HFFc6 (cell line): ENCODE measurements around the gene C1orf56. TPM values are rescaled to one million over a fixed set of nuclear protein-coding genes. Genes with fewer than 3 reads are reported as not detected.

ENCODE experiments used
- DNase-seq: peaks from one replicate; pipeline ENCODE4 v3.0.0-alpha.2; 2018
- H3K27ac Mint-ChIP-seq: 2 replicates; pipeline ENCODE4 v1.8.0; 2020; ENCODE audit warnings: mild to moderate bottlenecking, mixed read lengths
- H3K27me3 Mint-ChIP-seq: 2 replicates; pipeline ENCODE4 v1.8.0; 2021; ENCODE audit warnings: mild to moderate bottlenecking, moderate library complexity, mixed read lengths; ENCODE audit not compliant: insufficient read depth
- H3K36me3 Mint-ChIP-seq: 2 replicates; pipeline ENCODE4 v1.8.0; 2021; ENCODE audit warnings: low read depth, mixed read lengths
- H3K4me1 Mint-ChIP-seq: 2 replicates; pipeline ENCODE4 v1.8.0; 2020; ENCODE audit warnings: low read depth, mixed read lengths
- H3K4me3 Mint-ChIP-seq: 2 replicates; pipeline ENCODE4 v1.8.0; 2020; ENCODE audit warnings: mild to moderate bottlenecking, moderate library complexity, mixed read lengths
- H3K9me3 Mint-ChIP-seq: 2 replicates; pipeline ENCODE4 v1.8.0; 2020; ENCODE audit warnings: mild to moderate bottlenecking, mixed read lengths
- CTCF ChIP-seq: fragments of 200-600 bp; sonication (generic); IDR thresholded peaks from 2 replicates; pipeline ENCODE4 v1.5.0; 2021; ENCODE audit warnings: antibody characterized with exemption, mild to moderate bottlenecking
- total RNA-seq, 6 experiments: library from RNA; stranded (reverse); fragmentation: NEBNext Ultra II Directional; extraction: Animal tissue kit (Norgen Biotek cat#: 25700); gene quantifications; 2 replicates in 1 of 6; 3 replicates in 5 of 6; pipeline ENCODE4 v1.2.3, GENCODE V29; 2021

C1orf56 gene
- total RNA-seq, 6 experiments from 2014 or later, result 3.0 to 6.6 (median 4.6) TPM

- no peak for DNase-seq
- Mint-ChIP-seq H3K4me3 (no peak overlapping the region), H3K27ac (peak overlapping the region; percentile 96), H3K4me1 (peaks cover 36% of the 10 kb centered on the region), H3K36me3 (peaks cover 18% of the 10 kb centered on the region), H3K27me3 (peaks cover 4% of the 10 kb centered on the region), H3K9me3 (no peaks in the 10 kb centered on the region)
- no peak for TF ChIP-seq CTCF
Measured at GRCh38 chr1:151050051-151050688, 2.6 kb downstream of the C1orf56 start.

- Mint-ChIP-seq H3K4me3 (no peak overlapping the region), H3K36me3 (peaks cover 29% of the 10 kb centered on the region), H3K27ac (peak overlapping the region; percentile 96), H3K9me3 (no peaks in the 10 kb centered on the region), H3K27me3 (peaks cover 6% of the 10 kb centered on the region), H3K4me1 (peaks cover 48% of the 10 kb centered on the region)
- TF ChIP-seq CTCF, result no peak
- DNase-seq, result no peak
Measured at GRCh38 chr1:151051356-151052009, 3.9 kb downstream of the C1orf56 start.

- DNase-seq, result no peak
- Mint-ChIP-seq H3K27ac (peak overlapping the region; percentile 99; the same call in 1 of the 2 replicates), H3K36me3 (peaks cover 53% of the 10 kb centered on the region)
Measured at GRCh38 chr1:151054971-151055547, 7.5 kb downstream of the C1orf56 start.

GRCh38 chr1:151055581-151055980 is 8.0 kb downstream of the C1orf56 start:
- TF ChIP-seq CTCF, result no peak
- Mint-ChIP-seq H3K36me3 (peaks cover 53% of the 10 kb centered on the region), H3K4me1 (peaks cover 37% of the 10 kb centered on the region), H3K9me3 (no peaks in the 10 kb centered on the region), H3K4me3 (peak overlapping the region; percentile 58; the same call in 1 of the 2 replicates), H3K27me3 (peaks cover 4% of the 10 kb centered on the region), H3K27ac (peak overlapping the region; percentile 99)
- DNase-seq, result no peak

More at GRCh38 chr1:151054971-151055547, 7.5 kb downstream of the C1orf56 start:
- peaks cover 4% of the 10 kb centered on the region for H3K27me3 Mint-ChIP-seq
- no peak overlapping the region for H3K4me3 Mint-ChIP-seq
- TF ChIP-seq CTCF, result no peak
- H3K4me1 Mint-ChIP-seq, result peaks cover 37% of the 10 kb centered on the region
- H3K9me3 Mint-ChIP-seq, result no peaks in the 10 kb centered on the region

GRCh38 chr1:151056149-151056548 is 8.6 kb downstream of the C1orf56 start:
- TF ChIP-seq CTCF, result no peak
- peaks cover 5% of the 10 kb centered on the region for H3K27me3 Mint-ChIP-seq
- peaks cover 53% of the 10 kb centered on the region for H3K36me3 Mint-ChIP-seq
- DNase-seq, result no peak
- peak overlapping the region; percentile 99 for H3K27ac Mint-ChIP-seq
- peak overlapping the region; percentile 93 for H3K4me3 Mint-ChIP-seq
- H3K9me3 Mint-ChIP-seq, result no peaks in the 10 kb centered on the region
- peaks cover 42% of the 10 kb centered on the region for H3K4me1 Mint-ChIP-seq
